Stimulated activated memory B cell treated with anti-CD40 and anti-IgM and Interleukin-4, amounts not matched to agents 10 μg/mL and 1 μg/mL and 100 μg/mL, for 72 hours (primary cell): ENCODE results near the gene APOC1.
"Not testable (repeated sequence)": the region's sequence is repeated elsewhere in the genome, so short reads cannot be mapped to it uniquely, and the experiment has no call there.

Experiments used
- ATAC-seq: fragments of 150-1000 bp; cut with Tn5 transposase; 2 replicates; pipeline ENCODE4 v1.10.0; 2021
- H3K27ac Mint-ChIP-seq: one replicate; pipeline ENCODE4 v1.8.0; 2022; ENCODE audit warnings: mild to moderate bottlenecking, mixed read lengths
- H3K27me3 Mint-ChIP-seq: one replicate; pipeline ENCODE4 v1.8.0; 2022; ENCODE audit warnings: mixed read lengths
- H3K36me3 Mint-ChIP-seq: one replicate; pipeline ENCODE4 v1.8.0; 2022; ENCODE audit warnings: mixed read lengths
- H3K4me1 Mint-ChIP-seq: one replicate; pipeline ENCODE4 v1.8.0; 2022; ENCODE audit warnings: mixed read lengths
- H3K4me3 Mint-ChIP-seq: one replicate; pipeline ENCODE4 v1.8.0; 2022; ENCODE audit warnings: mild to moderate bottlenecking, moderate library complexity, mixed read lengths
- H3K9me3 Mint-ChIP-seq: one replicate; pipeline ENCODE4 v1.8.0; 2022; ENCODE audit warnings: mixed read lengths

Gene APOC1

DNA sequence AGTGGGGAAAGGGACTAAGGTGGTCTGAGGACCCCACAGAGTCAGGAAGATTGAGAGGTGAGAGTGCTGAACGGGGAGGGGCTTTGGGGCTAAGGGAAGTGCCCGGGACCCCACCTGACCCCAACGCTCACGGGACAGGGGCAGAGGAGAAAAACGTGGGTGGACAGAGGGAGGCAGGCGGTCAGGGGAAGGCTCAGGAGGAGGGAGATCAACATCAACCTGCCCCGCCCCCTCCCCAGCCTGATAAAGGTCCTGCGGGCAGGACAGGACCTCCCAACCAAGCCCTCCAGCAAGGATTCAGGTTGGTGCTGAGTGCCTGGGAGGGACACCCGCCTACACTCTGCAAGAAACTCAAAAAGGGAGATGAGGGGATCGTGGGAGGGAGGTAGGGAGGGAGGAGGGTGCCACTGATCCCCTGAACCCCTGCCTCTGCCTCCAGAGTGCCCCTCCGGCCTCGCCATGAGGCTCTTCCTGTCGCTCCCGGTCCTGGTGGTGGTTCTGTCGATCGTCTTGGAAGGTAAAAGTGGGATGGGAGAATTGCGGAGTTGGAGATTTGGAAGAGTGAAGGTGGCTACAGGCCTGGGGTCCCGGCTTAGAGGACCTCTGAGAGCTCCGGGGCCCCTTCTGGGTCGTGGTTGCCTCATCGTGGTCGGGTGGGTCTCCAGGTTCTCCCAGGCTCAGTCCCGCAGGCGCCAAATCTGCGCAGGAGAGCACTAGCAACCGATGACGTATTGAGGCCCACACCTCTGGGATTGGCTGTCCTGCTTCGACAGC, at the start of gene APOC1:
Gene APOC1, plus strand, starts transcription at position 176 of the 774 bp plus-strand sequence. Its CDS starts 284 bp downstream, at position 460.
- Mint-ChIP-seq H3K27ac (peak within 1 kb of the TSS; percentile 92), H3K4me1 (peaks cover 23% of the 10 kb centered on the region), H3K27me3 (peaks cover 43% of the 10 kb centered on the region), H3K4me3 (peak within 1 kb of the TSS; percentile 92)
- peak; percentile 96 for ATAC-seq
- H3K9me3 Mint-ChIP-seq, H3K36me3 Mint-ChIP-seq: not testable (repeated sequence)

DNA sequence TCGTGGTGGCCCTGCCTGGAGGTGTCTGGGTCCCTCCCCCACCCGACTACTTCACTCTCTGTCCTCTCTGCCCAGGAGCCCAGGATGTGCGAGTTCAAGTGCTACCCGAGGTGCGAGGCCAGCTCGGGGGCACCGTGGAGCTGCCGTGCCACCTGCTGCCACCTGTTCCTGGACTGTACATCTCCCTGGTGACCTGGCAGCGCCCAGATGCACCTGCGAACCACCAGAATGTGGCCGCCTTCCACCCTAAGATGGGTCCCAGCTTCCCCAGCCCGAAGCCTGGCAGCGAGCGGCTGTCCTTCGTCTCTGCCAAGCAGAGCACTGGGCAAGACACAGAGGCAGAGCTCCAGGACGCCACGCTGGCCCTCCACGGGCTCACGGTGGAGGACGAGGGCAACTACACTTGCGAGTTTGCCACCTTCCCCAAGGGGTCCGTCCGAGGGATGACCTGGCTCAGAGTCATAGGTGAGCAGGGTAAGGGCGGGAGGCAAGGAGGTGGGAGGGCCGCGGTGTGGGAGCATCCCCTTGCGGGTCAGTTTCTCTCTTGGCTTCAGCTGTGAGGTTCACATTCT, 49.1 kb upstream of the APOC1 start:
- no peak for ATAC-seq
- Mint-ChIP-seq H3K4me1 (no peaks in the 10 kb centered on the region), H3K36me3 (no peaks in the 10 kb centered on the region), H3K27ac (no peak overlapping the region), H3K9me3 (no peaks in the 10 kb centered on the region), H3K4me3 (no peak overlapping the region), H3K27me3 (peaks cover 45% of the 10 kb centered on the region)

DNA sequence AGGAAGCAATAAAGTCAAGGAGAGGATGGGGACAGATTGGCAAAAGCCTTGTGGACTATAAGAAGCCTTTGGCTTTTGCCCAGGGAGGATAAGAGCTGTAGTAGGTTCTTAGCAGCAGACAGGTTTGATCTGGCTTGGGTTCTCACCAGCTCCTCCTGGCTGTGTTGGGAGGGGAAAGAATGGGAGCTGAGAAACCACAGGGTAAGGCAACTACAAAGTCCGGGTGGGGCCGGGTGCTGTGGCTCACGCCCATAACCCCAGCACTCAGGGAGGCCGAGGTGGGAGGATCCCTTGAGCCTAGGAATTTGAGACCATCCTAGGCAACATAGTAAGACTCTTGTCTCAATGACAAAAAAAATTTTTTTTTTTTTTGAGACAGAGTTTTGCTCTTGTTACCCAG, 47.7 kb upstream of the APOC1 start:
- ATAC-seq = no peak
- H3K27ac Mint-ChIP-seq = no peak overlapping the region
- H3K9me3 Mint-ChIP-seq = no peaks in the 10 kb centered on the region
- peaks cover 36% of the 10 kb centered on the region for H3K27me3 Mint-ChIP-seq
- no peak overlapping the region for H3K4me3 Mint-ChIP-seq
- no peaks in the 10 kb centered on the region for H3K4me1 Mint-ChIP-seq
- H3K36me3 Mint-ChIP-seq = no peaks in the 10 kb centered on the region

DNA sequence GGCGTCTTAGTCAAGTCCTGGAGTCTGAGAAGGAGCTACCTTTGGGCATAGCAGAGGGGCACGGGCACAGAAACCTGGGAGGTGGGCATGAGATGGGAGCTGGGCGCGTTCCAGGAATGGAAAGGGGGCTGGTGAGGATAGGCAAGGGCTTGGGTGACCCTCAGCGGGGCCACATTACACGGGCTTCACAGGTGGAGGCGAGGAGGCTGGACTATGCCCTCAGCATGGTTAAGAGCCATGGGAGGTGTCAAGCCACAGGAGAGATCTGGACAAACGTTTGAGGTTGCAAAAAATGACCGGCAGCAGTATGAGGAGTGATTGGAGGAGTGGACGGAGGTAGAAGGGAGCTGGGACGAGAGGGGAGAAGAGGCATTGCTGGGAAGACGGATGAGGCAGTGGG, 46.8 kb upstream of the APOC1 start:
- no peak overlapping the region for H3K4me3 Mint-ChIP-seq
- no peak overlapping the region for H3K27ac Mint-ChIP-seq
- H3K27me3 Mint-ChIP-seq = peaks cover 34% of the 10 kb centered on the region
- ATAC-seq = no peak
- H3K36me3 Mint-ChIP-seq = no peaks in the 10 kb centered on the region
- H3K9me3 Mint-ChIP-seq = no peaks in the 10 kb centered on the region
- no peaks in the 10 kb centered on the region for H3K4me1 Mint-ChIP-seq

DNA sequence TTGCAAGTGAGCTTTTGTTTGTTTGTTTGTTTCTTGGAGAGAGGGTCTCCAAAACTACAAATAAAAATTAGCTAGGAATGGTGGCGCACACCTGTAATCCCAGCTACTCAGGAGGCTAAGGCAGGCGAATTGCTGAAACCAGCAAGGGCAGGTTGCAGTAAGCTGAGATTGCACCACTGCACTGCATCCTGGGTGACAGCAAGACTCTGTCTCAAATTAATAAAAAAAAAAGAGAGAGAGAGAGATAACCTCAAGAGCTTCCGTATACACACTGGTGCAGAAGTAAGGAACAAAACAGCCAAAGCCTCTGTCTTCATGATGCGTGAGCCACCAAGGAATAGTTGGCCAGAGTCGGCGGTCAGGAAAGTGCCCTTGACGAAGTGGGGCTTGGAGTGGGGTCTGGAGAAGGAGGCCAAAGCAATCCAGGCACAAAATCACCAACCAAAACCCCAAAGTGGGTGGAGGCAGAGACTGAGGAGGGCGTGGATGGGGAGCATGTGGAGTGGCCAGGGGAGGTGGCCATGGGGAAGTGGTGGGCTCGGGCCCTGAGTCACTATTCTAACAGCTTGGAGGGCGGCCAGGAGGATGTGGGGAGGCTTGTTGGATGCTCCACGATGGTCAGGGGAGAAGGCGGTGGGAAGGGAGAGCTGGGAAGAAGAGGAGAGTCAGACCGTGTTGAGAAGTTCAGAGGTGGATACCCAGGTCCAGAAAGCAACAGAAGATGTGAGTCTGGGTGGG, 44.5 kb upstream of the APOC1 start:
- Mint-ChIP-seq H3K4me1 (no peaks in the 10 kb centered on the region), H3K27ac (no peak overlapping the region), H3K9me3 (no peaks in the 10 kb centered on the region), H3K27me3 (peaks cover 55% of the 10 kb centered on the region), H3K4me3 (no peak overlapping the region), H3K36me3 (no peaks in the 10 kb centered on the region)
- no peak for ATAC-seq

DNA sequence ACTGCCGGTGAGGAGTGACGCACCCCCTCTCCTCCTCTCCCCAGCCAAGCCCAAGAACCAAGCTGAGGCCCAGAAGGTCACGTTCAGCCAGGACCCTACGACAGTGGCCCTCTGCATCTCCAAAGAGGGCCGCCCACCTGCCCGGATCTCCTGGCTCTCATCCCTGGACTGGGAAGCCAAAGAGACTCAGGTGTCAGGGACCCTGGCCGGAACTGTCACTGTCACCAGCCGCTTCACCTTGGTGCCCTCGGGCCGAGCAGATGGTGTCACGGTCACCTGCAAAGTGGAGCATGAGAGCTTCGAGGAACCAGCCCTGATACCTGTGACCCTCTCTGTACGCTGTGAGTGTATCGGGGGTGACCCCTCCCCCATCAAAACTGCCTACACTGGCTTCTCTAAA, 42.6 kb upstream of the APOC1 start:
- Mint-ChIP-seq H3K27ac (no peak overlapping the region), H3K36me3 (no peaks in the 10 kb centered on the region), H3K4me3 (no peak overlapping the region), H3K4me1 (no peaks in the 10 kb centered on the region), H3K27me3 (peaks cover 53% of the 10 kb centered on the region), H3K9me3 (no peaks in the 10 kb centered on the region)
- ATAC-seq = no peak

DNA sequence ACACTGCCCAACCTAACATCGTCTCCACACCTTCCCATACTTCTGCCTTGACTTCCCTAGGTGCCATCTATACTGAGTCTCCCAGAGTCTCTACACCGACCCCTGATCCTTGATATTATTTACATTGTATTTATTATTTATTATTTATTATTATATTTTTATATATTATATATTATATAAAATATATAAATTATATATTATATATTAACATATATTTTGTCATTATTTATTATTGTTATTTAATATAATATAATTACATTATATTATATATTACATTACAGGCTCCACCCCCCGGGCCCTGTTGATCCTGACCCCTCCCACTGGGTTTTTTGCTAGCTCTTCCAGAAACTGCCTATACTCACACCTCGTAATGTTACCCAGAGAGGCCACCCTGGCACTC, 41.7 kb upstream of the APOC1 start:
- ATAC-seq = no peak
- Mint-ChIP-seq H3K36me3 (no peaks in the 10 kb centered on the region), H3K9me3 (no peaks in the 10 kb centered on the region), H3K27ac (no peak overlapping the region), H3K4me1 (no peaks in the 10 kb centered on the region), H3K27me3 (peaks cover 52% of the 10 kb centered on the region), H3K4me3 (no peak overlapping the region)

DNA sequence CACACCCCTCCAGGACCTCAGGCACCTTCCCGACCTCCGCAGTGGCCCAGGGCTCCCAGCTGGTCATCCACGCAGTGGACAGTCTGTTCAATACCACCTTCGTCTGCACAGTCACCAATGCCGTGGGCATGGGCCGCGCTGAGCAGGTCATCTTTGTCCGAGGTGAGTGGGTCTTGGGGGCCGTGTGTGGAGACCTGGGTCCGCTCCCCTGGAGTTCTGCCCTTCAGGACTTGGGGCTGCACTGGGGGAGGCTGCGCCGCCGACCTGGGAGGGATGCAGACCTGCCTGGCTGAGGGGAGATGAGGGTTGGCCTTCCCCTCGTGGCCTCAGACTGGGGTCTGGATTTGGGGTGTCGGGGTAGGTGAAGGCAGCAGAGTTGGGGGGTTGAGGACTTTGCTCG, 40.1 kb upstream of the APOC1 start:
- no peak for ATAC-seq
- H3K27me3 Mint-ChIP-seq = peaks cover 69% of the 10 kb centered on the region
- H3K27ac Mint-ChIP-seq = no peak overlapping the region
- H3K9me3 Mint-ChIP-seq = no peaks in the 10 kb centered on the region
- H3K36me3 Mint-ChIP-seq = no peaks in the 10 kb centered on the region
- no peak overlapping the region for H3K4me3 Mint-ChIP-seq
- H3K4me1 Mint-ChIP-seq = no peaks in the 10 kb centered on the region

DNA sequence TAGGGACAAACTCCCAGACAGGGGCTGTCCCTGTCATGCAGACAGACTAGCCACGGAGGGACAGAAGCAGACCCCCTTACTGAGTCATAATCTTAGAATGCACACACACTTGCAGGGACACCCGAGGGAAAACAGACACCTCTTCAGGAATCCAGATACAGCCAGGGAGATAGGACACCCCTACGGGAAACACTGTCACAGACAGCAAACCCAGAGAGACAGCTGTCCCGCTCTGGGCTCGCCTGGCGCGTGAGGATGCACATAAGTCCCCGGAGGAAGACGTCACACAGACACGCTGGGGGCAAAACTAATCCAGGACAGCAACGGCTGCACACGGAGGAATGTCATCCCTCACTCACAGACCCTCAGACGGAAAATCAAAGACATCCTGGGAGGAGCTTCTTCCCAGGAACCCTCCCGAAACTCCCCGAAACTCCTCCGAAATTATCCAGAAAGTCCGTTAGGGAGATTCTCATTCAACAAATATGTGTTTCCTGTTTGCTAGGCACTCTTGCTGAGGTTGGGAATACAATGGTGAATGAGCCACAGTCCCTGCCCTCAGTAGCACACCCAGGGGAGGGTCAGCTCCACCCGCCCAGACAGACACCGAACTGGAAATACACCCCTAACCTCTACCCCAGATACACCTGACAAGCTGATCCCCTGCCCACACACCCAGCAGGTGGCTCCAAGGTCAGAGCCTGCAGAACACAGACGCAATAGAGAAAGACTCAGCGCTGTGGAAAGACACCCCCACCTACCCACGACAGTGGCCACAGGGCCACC, 38.5 kb upstream of the APOC1 start:
- no peaks in the 10 kb centered on the region for H3K4me1 Mint-ChIP-seq
- H3K27ac Mint-ChIP-seq = no peak overlapping the region
- H3K36me3 Mint-ChIP-seq = no peaks in the 10 kb centered on the region
- ATAC-seq = no peak
- no peaks in the 10 kb centered on the region for H3K9me3 Mint-ChIP-seq
- no peak overlapping the region for H3K4me3 Mint-ChIP-seq
- peaks cover 78% of the 10 kb centered on the region for H3K27me3 Mint-ChIP-seq

DNA sequence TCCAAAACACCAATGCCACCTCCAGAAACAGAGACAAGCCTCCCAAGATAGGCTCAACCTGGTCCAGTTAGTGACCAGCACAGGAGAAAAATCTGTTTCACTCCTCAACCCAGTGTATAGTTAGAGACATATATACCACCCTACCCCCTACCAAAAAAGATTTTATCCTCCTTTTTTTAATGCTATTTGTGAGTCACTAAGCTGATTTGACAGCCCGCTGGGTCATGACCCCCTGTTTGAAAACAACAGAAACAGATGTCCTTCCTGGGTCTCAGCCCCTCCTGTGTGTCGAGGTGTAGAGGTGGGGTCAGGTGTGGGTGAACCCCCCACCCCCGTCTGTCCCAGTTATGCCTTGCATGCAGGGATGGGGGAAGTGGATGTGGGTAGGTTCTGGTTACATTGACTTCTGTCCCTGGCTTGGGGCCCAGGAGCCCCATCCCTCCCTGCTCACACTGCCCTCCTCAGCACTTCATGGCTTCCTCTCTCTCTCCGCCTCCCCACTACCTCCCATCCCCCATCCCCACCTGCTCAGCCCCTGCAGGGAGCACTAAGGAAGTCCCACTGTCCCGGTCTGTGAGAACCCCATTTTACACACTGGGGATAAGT, 37.4 kb upstream of the APOC1 start:
- H3K9me3 Mint-ChIP-seq = no peaks in the 10 kb centered on the region
- H3K4me3 Mint-ChIP-seq = no peak overlapping the region
- H3K27me3 Mint-ChIP-seq = peaks cover 87% of the 10 kb centered on the region
- no peak overlapping the region for H3K27ac Mint-ChIP-seq
- H3K36me3 Mint-ChIP-seq = no peaks in the 10 kb centered on the region
- no peak for ATAC-seq
- H3K4me1 Mint-ChIP-seq = no peaks in the 10 kb centered on the region

DNA sequence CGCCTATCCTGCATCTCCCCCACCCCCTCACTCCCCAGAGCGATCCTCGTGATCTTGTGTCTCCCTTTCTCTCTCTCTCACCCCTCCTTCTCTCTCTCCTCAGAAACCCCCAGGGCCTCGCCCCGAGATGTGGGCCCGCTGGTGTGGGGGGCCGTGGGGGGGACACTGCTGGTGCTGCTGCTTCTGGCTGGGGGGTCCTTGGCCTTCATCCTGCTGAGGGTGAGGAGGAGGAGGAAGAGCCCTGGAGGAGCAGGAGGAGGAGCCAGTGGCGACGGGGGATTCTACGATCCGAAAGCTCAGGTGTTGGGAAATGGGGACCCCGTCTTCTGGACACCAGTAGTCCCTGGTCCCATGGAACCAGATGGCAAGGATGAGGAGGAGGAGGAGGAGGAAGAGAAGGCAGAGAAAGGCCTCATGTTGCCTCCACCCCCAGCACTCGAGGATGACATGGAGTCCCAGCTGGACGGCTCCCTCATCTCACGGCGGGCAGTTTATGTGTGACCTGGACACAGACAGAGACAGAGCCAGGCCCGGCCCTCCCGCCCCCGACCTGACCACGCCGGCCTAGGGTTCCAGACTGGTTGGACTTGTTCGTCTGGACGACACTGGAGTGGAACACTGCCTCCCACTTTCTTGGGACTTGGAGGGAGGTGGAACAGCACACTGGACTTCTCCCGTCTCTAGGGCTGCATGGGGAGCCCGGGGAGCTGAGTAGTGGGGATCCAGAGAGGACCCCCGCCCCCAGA, 36.1 kb upstream of the APOC1 start:
- ATAC-seq = no peak
- Mint-ChIP-seq H3K27ac (no peak overlapping the region), H3K4me1 (no peaks in the 10 kb centered on the region)

DNA sequence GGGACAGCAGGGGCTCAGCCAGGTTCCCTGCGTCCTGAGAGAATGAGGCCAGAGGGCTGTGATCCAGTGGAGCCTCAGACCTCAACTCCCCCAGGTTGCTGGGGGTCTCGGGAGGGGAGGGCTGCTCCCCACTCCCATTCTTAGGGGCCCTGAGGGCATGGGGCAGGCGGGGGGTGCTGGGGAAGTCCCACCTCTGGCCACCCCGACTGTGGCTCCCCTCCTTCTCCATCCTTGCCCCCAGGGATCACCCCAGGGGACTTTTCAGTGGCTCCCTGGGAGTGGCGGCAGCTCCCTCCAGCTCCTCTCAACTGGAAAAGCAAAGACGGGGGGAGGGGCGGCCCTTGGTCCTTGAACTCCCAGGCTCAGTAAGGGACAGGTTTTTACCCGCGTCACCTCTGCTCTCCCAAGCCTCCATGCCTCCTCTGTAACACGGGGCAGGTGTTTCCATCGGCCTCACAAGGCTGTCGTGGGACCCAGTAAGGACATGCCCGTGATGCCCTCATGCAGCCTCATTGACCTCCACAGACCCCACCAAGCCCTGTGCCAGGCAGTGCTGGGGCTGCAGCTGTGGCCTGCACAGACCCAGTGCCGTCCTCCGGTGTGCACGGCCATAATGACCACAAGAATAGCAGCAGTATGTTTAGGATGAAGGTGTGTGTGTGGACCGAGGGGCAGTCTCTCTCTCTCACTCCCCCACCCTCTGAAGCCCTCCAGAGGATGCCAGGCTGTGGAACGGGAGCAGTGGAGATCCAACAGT, 34.9 kb upstream of the APOC1 start:
- no peak for ATAC-seq
- H3K4me3 Mint-ChIP-seq = no peak overlapping the region
- peaks cover 67% of the 10 kb centered on the region for H3K27me3 Mint-ChIP-seq
- H3K36me3 Mint-ChIP-seq = no peaks in the 10 kb centered on the region
- no peak overlapping the region for H3K27ac Mint-ChIP-seq
- no peaks in the 10 kb centered on the region for H3K9me3 Mint-ChIP-seq
- no peaks in the 10 kb centered on the region for H3K4me1 Mint-ChIP-seq

More for the DNA sequence above, 36.1 kb upstream of the APOC1 start:
- no peaks in the 10 kb centered on the region for H3K9me3 Mint-ChIP-seq
- H3K27me3 Mint-ChIP-seq = peaks cover 79% of the 10 kb centered on the region
- no peaks in the 10 kb centered on the region for H3K36me3 Mint-ChIP-seq
- no peak overlapping the region for H3K4me3 Mint-ChIP-seq

DNA sequence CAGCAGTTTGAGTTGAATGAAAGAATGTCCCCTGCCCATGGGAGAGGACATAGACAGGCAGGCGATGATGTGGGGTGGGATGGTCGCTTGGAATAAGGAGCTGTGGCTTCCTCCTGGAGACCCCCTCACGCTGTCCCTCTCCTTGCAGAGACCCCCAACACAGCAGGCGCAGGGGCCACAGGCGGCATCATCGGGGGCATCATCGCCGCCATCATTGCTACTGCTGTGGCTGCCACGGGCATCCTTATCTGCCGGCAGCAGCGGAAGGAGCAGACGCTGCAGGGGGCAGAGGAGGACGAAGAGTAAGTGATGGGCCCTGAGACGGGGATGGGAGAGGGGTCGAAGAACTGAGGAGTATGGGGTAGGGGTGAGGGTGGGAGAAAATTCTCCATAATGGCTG, 32.3 kb upstream of the APOC1 start:
- Mint-ChIP-seq H3K27ac (no peak overlapping the region), H3K4me3 (no peak overlapping the region), H3K27me3 (peaks cover 46% of the 10 kb centered on the region), H3K9me3 (no peaks in the 10 kb centered on the region), H3K4me1 (no peaks in the 10 kb centered on the region), H3K36me3 (no peaks in the 10 kb centered on the region)
- ATAC-seq = no peak
